Heart left ventricle (tissue), 16 donors: Measurements from ENCODE around the gene NACC2. TPM values are rescaled to one million over a fixed set of nuclear protein-coding genes. Genes with fewer than 3 reads are reported as not detected.

ENCODE experiments used
- ATAC-seq, 4 donors: fragments of 200-7000 bp; cut with Tn5 transposase; one replicate each; pipeline ENCODE4 v1.9.1; 2020 to 2022; ENCODE audit warnings: moderate library complexity in 4 of 4, mild to moderate bottlenecking in 3 of 4, moderate number of reproducible peaks in 1 of 4
- DNase-seq, 5 donors: peaks; one replicate each; pipeline ENCODE4 v3.0.0-alpha.2; 2020
- H3K27ac ChIP-seq, 12 donors: fragments of 200-600 bp; sonication (generic) in 4 of 12; one replicate each; pipeline versions ENCODE4 v1.5.0 to v1.8.0; 2016 to 2022; ENCODE audit warnings: mild to moderate bottlenecking in 2 of 12
- H3K27me3 ChIP-seq, 9 donors: fragments of 200-600 bp; sonication (generic) in 2 of 9; one replicate each; pipeline versions ENCODE4 v1.5.1 to v1.8.0; 2016 to 2022; ENCODE audit warnings: mild to moderate bottlenecking in 3 of 9
- H3K36me3 ChIP-seq, 9 donors: fragments of 200-600 bp; sonication (generic) in 2 of 9; one replicate each; pipeline versions ENCODE4 v1.5.0 to v1.8.0; 2018 to 2022; ENCODE audit warnings: mild to moderate bottlenecking in 2 of 9
- H3K4me1 ChIP-seq, 12 donors: fragments of 200-600 bp; sonication (generic) in 4 of 12; one replicate each; pipeline versions ENCODE4 v1.5.0 to v1.8.0; 2016 to 2022; ENCODE audit warnings: mild to moderate bottlenecking in 3 of 12
- H3K4me3 ChIP-seq, 12 donors: fragments of 200-600 bp; sonication (generic) in 4 of 12; one replicate each; pipeline versions ENCODE4 v1.5.0 to v1.8.0; 2017 to 2022; ENCODE audit warnings: mild to moderate bottlenecking in 9 of 12, moderate library complexity in 4 of 12
- H3K9me3 ChIP-seq, 12 donors: fragments of 200-600 bp; sonication (generic) in 4 of 12; one replicate each; pipeline versions ENCODE4 v1.5.0 to v1.8.0; 2016 to 2022; ENCODE audit warnings: mild to moderate bottlenecking in 1 of 12
- CTCF ChIP-seq, 12 donors: fragments of 200-600 bp; sonication (generic) in 4 of 12; IDR thresholded peaks; one replicate each; pipeline versions ENCODE4 v1.5.0 to v1.8.0; 2018 to 2022; ENCODE audit warnings: antibody characterized with exemption in 12 of 12, mild to moderate bottlenecking in 5 of 12
- POLR2A ChIP-seq, 2 donors: fragments of 450-650 bp; IDR thresholded peaks; one replicate each; pipeline ENCODE4 v1.6.1; 2017; ENCODE audit warnings: antibody characterized with exemption in 2 of 2, mild to moderate bottlenecking in 2 of 2, moderate library complexity in 2 of 2
- WGBS, 4 donors: extraction: QIAGEN DNeasy Blood & Tissue Kit in 2 of 4; methylation state at CpG; one replicate each; pipeline versions ENCODE4 v1.1.5 to v1.1.7; 2013 to 2018; 5-methylcytosine and 5-hydroxymethylcytosine counted together
- intact Hi-C, 10 donors: fragments of 100-400 bp; cut with DNase I; formaldehyde crosslinking; loops; one replicate each; pipeline versions ENCODE4 v1.11.1 to v1.14.2; 2022
- polyA plus RNA-seq, 2 donors: library from polyadenylated mRNA; stranded (reverse); fragments of 200-250 nt; gene quantifications; one replicate each; pipeline ENCODE4 v1.2.3, GENCODE V29; 2013
- total RNA-seq, 9 donors: library from RNA; depleted of rRNA in 2 of 9; stranded (reverse); fragments of >200 nt in 2 of 9; fragmentation: NEBNext Ultra II Directional in 3 of 9; extraction: Animal tissue kit (Norgen Biotek cat#: 25700) in 3 of 9; gene quantifications; one replicate each; pipeline versions ENCODE4 v1.1.0 to v1.2.4, GENCODE V29; 2016 to 2023
- donor health status: ischemic (EF 13 %, LVEDD 7.1; RV severe dilation, severe dysfunction).
- donor health status: healthy with polysubstance abuse.
- donor health status: DM: no; HTN: yes; CAD: no.
- donor health status: DM: no; HTN: no; CAD: no.
- donor health status: ischemic (EF 25% LVEDD 6.9; RV normal size, moderate dysfunction).
- donor health status: ischemic (EF 25% LVEDD 5.7; RV mildly dilated, moderate dysfunction).
- donor health status: healthy.
- donor health status: DM: yes; HTN: yes; CAD: no.
- donor health status: ischemic (EF 35%, LVEDD 5.7; RV mildly dilated, moderate dysfunction).
- donor health status: nonischemic (EF 11% LVEDD 7.7; RV severe dilation, severe dysfunction).
- donor health status: DM: yes; HTN: yes; CAD: no.
- donor health status: PGD.
- donor health status: ischemic (EF 29% LVEDD 5.4; RV normal size, mild dysfunction).
- donor health status: nonischemic (EF 23%, LVEDD 6.1; RV moderate dilation, normal function).

Gene NACC2
- total and polyA plus RNA-seq, 11 donors: 17.9 to 66.5 (median 47.4) TPM

GRCh38 chr9:136075881-136076678, 19.0 kb downstream of the NACC2 start:
- H3K9me3 ChIP-seq: no peaks in the 10 kb centered on the region

GRCh38 chr9:136075134-136075841, 19.8 kb downstream of the NACC2 start:
- TF ChIP-seq POLR2A (IDR thresholded peaks at IDR 0.05) (no peak), CTCF (IDR thresholded peaks at IDR 0.05) (no peak)
- peak in 2 of 5 donors; percentile 18 to 55 for DNase-seq
- H3K4me3 ChIP-seq: peak overlapping the region in 1 of 12 donors; percentile 21
- peak overlapping the region in 2 of 12 donors; percentile 25 to 49 for H3K27ac ChIP-seq
- 83 to 90% (median 86%) methylated on average over 25 to 35 of the region's 35 CpGs for WGBS, 4 donors
- H3K36me3 ChIP-seq: peaks cover 0 to 13% (median 4%) of the 10 kb centered on the region in 9 donors
- peaks cover 10 to 53% (median 16%) of the 10 kb centered on the region in 12 donors for H3K4me1 ChIP-seq
- H3K9me3 ChIP-seq: no peaks in the 10 kb centered on the region
- intact Hi-C loops: no loop called here
- H3K27me3 ChIP-seq: no peaks in the 10 kb centered on the region
- ATAC-seq: no peak

More at GRCh38 chr9:136075881-136076678, 19.0 kb downstream of the NACC2 start:
- peaks cover 10 to 61% (median 20%) of the 10 kb centered on the region in 12 donors for H3K4me1 ChIP-seq
- peak in 1 of 4 donors; percentile 28 for ATAC-seq
- peak overlapping the region in 1 of 12 donors; percentile 21 for H3K4me3 ChIP-seq
- peak overlapping the region in 2 of 12 donors; percentile 25 to 49 for H3K27ac ChIP-seq
- DNase-seq: peak in 2 of 5 donors; percentile 25 to 37
- H3K36me3 ChIP-seq: peaks cover 0 to 13% (median 4%) of the 10 kb centered on the region in 9 donors
- TF ChIP-seq CTCF (IDR thresholded peaks at IDR 0.05): no peak
- TF ChIP-seq POLR2A (IDR thresholded peaks at IDR 0.05): no peak
- H3K27me3 ChIP-seq: no peaks in the 10 kb centered on the region
- 80 to 89% (median 85%) methylated on average over 20 to 26 of the region's 26 CpGs for WGBS, 4 donors
- intact Hi-C loops: no loop called here

GRCh38 chr9:136074706-136075105, 20.4 kb downstream of the NACC2 start:
- no peak for ATAC-seq
- H3K4me3 ChIP-seq: no peak overlapping the region
- TF ChIP-seq CTCF (IDR thresholded peaks at IDR 0.05): no peak
- TF ChIP-seq POLR2A (IDR thresholded peaks at IDR 0.05): no peak
- H3K27me3 ChIP-seq: no peaks in the 10 kb centered on the region
- WGBS, 4 donors: 90 to 93% (median 91%) methylated on average over 23 to 28 of the region's 28 CpGs
- DNase-seq: peak in 2 of 5 donors; percentile 6 to 45
- peaks cover 0 to 13% (median 4%) of the 10 kb centered on the region in 9 donors for H3K36me3 ChIP-seq
- no peaks in the 10 kb centered on the region for H3K9me3 ChIP-seq
- intact Hi-C loops: no loop called here
- peak overlapping the region in 1 of 12 donors; percentile 7 for H3K27ac ChIP-seq
- H3K4me1 ChIP-seq: peaks cover 7 to 47% (median 10%) of the 10 kb centered on the region in 12 donors
